Panc1 (cell line): ENCODE measurements around the gene SMIM24. TPM values are rescaled to one million over a fixed set of nuclear protein-coding genes. Genes with fewer than 3 reads are reported as not detected.
"Not testable (repeated sequence)": the region's sequence is repeated elsewhere in the genome, so short reads cannot be mapped to it uniquely, and the experiment has no call there.

Experiments used
- ATAC-seq: fragments of 200-7000 bp; cut with Tn5 transposase; 2 replicates; pipeline ENCODE4 v1.9.1; 2020; ENCODE audit warnings: mild to moderate bottlenecking, moderate library complexity
- BruUV-seq: library from RNA; stranded (reverse); fragments of 400-500 nt; replicated peaks from 2 replicates; lab custom pipeline; 2021; lab: Mats Ljungman, UMichigan
- CTCF ChIA-PET: fragments of 300-600 bp; sonication (Branson Sonifier 250); formaldehyde crosslinking; loops from one replicate; lab custom pipeline; 2022; ENCODE audit warnings: antibody characterized with exemption; lab: Charles Lee
- POLR2A ChIA-PET: fragments of 300-600 bp; sonication (Branson Sonifier 250); formaldehyde crosslinking; loops from one replicate; lab custom pipeline; 2022; ENCODE audit warnings: antibody characterized with exemption; lab: Charles Lee
- DNase-seq: peaks from one replicate; pipeline ENCODE4 v3.0.0-alpha.2; 2010; ENCODE audit warnings: low read depth, low spot score
- H3K27ac ChIP-seq: 2 replicates; pipeline ENCODE4 v1.5.1; 2011; ENCODE audit warnings: mild to moderate bottlenecking, low read length, inconsistent platforms
- H3K27me3 ChIP-seq: fragments of 200-500 bp; sonication (Bioruptor generic); 2 replicates; pipeline ENCODE4 v1.6.0; 2014; ENCODE audit warnings: low read length, inconsistent platforms; ENCODE audit not compliant: control insufficient read depth, insufficient read depth
- H3K36me3 ChIP-seq: fragments of 200-500 bp; sonication (Bioruptor generic); 2 replicates; pipeline ENCODE4 v1.5.1; 2014; ENCODE audit warnings: inconsistent platforms, mild to moderate bottlenecking, low read length, moderate library complexity; ENCODE audit not compliant: control insufficient read depth, insufficient read depth
- H3K4me1 ChIP-seq: 2 replicates; pipeline ENCODE4 v1.5.1; 2011; ENCODE audit warnings: inconsistent platforms, mild to moderate bottlenecking, low read length, moderate library complexity; ENCODE audit not compliant: control insufficient read depth, insufficient read depth
- H3K4me3 ChIP-seq, 2 experiments: 2 replicates each; pipeline ENCODE4 v1.5.1; 2011 to 2012; ENCODE audit warnings: low read depth in 2 of 2, low read length in 2 of 2, mild to moderate bottlenecking in 2 of 2, inconsistent platforms in 1 of 2, moderate library complexity in 1 of 2
- H3K9me3 ChIP-seq: fragments of 200-500 bp; sonication (Bioruptor generic); 2 replicates; pipeline ENCODE4 v1.5.1; 2014; ENCODE audit warnings: low read depth, mild to moderate bottlenecking, inconsistent platforms, low read length, moderate library complexity; ENCODE audit not compliant: control insufficient read depth, insufficient read depth
- POLR2AphosphoS5 ChIP-seq: IDR thresholded peaks from 2 replicates; pipeline ENCODE4 v1.6.1; 2012; ENCODE audit warnings: mild to moderate bottlenecking, low read depth, low read length, moderate library complexity
- REST ChIP-seq, 2 experiments: IDR thresholded peaks; 2 replicates each; pipeline ENCODE4 v1.6.1; 2011 to 2012; ENCODE audit warnings: low read depth in 2 of 2, control low read depth in 1 of 2, low read length in 1 of 2, mild to moderate bottlenecking in 1 of 2, moderate library complexity in 1 of 2; ENCODE audit not compliant: insufficient read depth in 1 of 2
- SIN3A ChIP-seq: IDR thresholded peaks from 2 replicates; pipeline ENCODE4 v1.6.1; 2012; ENCODE audit warnings: low read depth, mild to moderate bottlenecking, low read length, moderate library complexity, borderline replicate concordance; ENCODE audit not compliant: insufficient read depth
- TCF7L2 ChIP-seq: IDR thresholded peaks from 2 replicates; pipeline ENCODE4 v1.6.1; 2011; ENCODE audit warnings: mild to moderate bottlenecking, low read depth, low read length, inconsistent platforms
- in situ Hi-C: cut with HindIII; loops from 2 replicates; pipeline ENCODE4 v1.10.0; 2016; ENCODE audit warnings: low sequenced_read_pairs, low pct_unique_long_range_greater_than_20kb
- intact Hi-C: fragments of 100-400 bp; cut with micrococcal nuclease; formaldehyde crosslinking; loops from one replicate; pipeline ENCODE4 v1.10.0; 2022; ENCODE audit not compliant: unreplicated experiment
- total RNA-seq: library from RNA; stranded (reverse); gene quantifications from one replicate; pipeline ENCODE4 v1.2.1, GENCODE V29; 2021; ENCODE audit not compliant: unreplicated experiment
- TF ChIP-seq, protein P1 (sequence below): fragments of 450-650 bp; IDR thresholded peaks from 2 replicates; pipeline ENCODE4 v1.5.1; 2017; ENCODE audit warnings: mild to moderate bottlenecking

The SMIM24 gene
- total RNA-seq, 1 experiment from 2014 or later: 0.28 TPM

DNA sequence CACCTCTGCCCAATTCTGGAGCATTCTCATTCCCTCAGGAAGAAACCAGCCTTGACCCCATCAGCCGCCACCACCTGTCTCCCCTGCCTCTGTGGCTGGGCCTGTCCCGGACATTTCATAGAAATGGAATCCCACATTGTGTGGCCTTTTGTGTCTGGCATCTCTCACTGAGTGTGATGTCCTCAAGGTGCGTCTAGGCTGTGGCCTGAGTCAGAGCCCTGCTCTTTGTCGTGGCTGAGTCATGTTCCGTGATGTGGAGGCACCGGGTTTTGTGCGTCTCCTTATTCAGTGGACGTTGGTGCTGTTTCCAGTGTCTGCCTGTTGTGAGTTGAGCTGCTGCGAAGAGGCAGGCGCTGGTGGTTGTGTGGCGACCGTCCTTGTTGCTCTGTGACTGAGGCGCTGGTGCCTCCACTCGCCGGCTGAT lies 29.3 kb upstream of the SMIM24 start:
- Histone ChIP-seq H3K27ac (no peak overlapping the region), H3K4me1 (no peaks in the 10 kb centered on the region; the same call in none of the 2 replicates), H3K36me3 (peaks cover 3% of the 10 kb centered on the region), H3K27me3 (no peaks in the 10 kb centered on the region), H3K9me3 (no peaks in the 10 kb centered on the region), H3K4me3 (no peak overlapping the region)
- DNase-seq (no peak), ATAC-seq (no peak)
- ChIA-PET CTCF (no interaction called here), POLR2A (no interaction called here)
- in situ Hi-C loops: no loop called here
- no TSS peak for BruUV-seq
- intact Hi-C loops: no loop called here
- TF ChIP-seq TCF7L2: no peak
- TF ChIP-seq, protein P1, sequence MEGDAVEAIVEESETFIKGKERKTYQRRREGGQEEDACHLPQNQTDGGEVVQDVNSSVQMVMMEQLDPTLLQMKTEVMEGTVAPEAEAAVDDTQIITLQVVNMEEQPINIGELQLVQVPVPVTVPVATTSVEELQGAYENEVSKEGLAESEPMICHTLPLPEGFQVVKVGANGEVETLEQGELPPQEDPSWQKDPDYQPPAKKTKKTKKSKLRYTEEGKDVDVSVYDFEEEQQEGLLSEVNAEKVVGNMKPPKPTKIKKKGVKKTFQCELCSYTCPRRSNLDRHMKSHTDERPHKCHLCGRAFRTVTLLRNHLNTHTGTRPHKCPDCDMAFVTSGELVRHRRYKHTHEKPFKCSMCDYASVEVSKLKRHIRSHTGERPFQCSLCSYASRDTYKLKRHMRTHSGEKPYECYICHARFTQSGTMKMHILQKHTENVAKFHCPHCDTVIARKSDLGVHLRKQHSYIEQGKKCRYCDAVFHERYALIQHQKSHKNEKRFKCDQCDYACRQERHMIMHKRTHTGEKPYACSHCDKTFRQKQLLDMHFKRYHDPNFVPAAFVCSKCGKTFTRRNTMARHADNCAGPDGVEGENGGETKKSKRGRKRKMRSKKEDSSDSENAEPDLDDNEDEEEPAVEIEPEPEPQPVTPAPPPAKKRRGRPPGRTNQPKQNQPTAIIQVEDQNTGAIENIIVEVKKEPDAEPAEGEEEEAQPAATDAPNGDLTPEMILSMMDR: no peak
- TF ChIP-seq POLR2AphosphoS5: no peak
- no peak for TF ChIP-seq SIN3A
- TF ChIP-seq REST (IDR thresholded peaks at IDR 0.05; ENCODE audit: insufficient read depth in 1 of 2, low read depth in 2 of 2, low read length in 1 of 2): no peak

GRCh38 chr19:3508771-3509535 lies 28.6 kb upstream of the SMIM24 start:
- Histone ChIP-seq H3K4me1 (no peaks in the 10 kb centered on the region; the same call in 1 of the 2 replicates), H3K27ac (no peak overlapping the region), H3K4me3 (no peak overlapping the region), H3K27me3 (no peaks in the 10 kb centered on the region), H3K9me3 (no peaks in the 10 kb centered on the region), H3K36me3 (peaks cover 3% of the 10 kb centered on the region)
- in situ Hi-C loops: no loop called here
- TF ChIP-seq, protein P1: no peak
- POLR2A ChIA-PET: interaction anchor here (0.9 kb wide), 1 partner anchor 286 kb away, joined by 9 read pairs; no protein-coding TSS in a partner anchor
- CTCF ChIA-PET: no interaction called here
- ATAC-seq (no peak), DNase-seq (no peak)
- intact Hi-C loops: no loop called here
- no TSS peak for BruUV-seq

- not testable (repeated sequence) for H3K4me3 ChIP-seq
- POLR2A ChIA-PET: interaction anchor here (0.9 kb wide), 1 partner anchor 286 kb away, joined by 9 read pairs; no protein-coding TSS in a partner anchor
Measured at GRCh38 chr19:3508121-3508661, 27.9 kb upstream of the SMIM24 start.

More at GRCh38 chr19:3508121-3508661, 27.9 kb upstream of the SMIM24 start:
- H3K36me3 ChIP-seq, H3K27ac ChIP-seq, ATAC-seq, BruUV-seq, intact Hi-C loops, in situ Hi-C loops, DNase-seq, H3K27me3 ChIP-seq, CTCF ChIA-PET, H3K9me3 ChIP-seq, H3K4me1 ChIP-seq: not testable (repeated sequence)
